GM18502 (cell line): ENCODE data around the gene TBC1D22A.

Experiments used
- ATAC-seq: cut with Tn5 transposase; IDR thresholded peaks from one replicate; pipeline ENCODE4 v1.9.1; 2021; ENCODE audit warnings: mild to moderate bottlenecking; ENCODE audit not compliant: unreplicated experiment, poor library complexity

Gene TBC1D22A

GRCh38 chr22:46963672-46964545 lies 201.5 kb downstream of the TBC1D22A start:
- no peak for ATAC-seq

DNA sequence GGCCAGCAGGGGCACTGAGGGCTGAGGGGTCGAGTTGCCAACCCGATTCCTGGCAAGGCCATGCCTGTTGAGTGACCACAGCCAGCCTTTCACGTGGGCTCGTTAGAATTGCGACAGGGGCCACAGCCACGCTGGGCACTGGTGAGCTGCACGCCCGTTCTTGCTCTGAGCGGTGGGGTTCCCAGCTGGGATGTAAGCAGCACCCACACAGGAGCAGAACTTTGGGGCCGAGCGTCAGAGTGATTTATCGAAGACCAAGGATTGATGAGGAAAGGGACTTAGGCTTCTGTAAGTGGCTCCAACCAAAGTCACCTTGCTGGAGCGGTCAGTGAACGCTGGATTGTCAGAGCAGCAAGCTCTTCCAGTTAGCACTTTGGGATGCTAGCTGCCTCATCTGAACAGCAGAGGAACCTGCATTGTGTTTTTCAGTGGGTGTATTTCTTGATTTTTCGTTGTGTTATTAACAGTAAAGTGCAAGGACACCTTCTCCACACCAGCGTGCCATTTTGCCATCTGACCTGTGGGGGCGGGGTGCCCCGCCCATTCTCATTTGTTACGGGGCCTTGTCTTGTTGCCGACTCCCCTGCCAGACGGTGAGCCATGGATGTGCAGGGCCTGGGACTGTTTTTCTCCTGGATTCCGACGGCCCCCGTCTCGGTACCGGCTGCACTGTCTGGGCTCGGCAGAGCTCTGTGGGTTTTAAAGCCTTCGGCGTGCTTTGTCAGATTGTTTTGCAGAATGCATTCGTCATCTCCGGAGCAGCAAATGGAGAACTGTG lies 202.5 kb downstream of the TBC1D22A start:
- no peak for ATAC-seq

- no peak for ATAC-seq
Observed at GRCh38 chr22:46965555-46966494, 203.4 kb downstream of the TBC1D22A start.

DNA sequence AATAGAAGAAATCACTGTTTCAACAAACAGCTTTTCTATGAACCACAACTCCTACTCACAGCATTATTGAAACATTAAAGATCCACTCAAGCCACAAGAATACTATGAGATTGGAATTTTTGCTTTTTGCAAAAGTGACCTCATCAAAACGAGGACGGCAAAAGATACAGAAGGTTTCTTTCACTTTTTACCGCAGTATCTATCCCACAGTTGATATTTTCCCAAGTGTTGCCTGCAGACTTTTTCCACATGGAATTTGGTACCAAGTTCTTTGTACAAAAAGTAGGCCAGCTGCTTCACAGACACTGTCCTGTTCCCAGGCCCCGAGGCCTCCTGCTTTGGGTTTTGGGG lies 204.0 kb downstream of the TBC1D22A start:
- ATAC-seq, result no peak

DNA sequence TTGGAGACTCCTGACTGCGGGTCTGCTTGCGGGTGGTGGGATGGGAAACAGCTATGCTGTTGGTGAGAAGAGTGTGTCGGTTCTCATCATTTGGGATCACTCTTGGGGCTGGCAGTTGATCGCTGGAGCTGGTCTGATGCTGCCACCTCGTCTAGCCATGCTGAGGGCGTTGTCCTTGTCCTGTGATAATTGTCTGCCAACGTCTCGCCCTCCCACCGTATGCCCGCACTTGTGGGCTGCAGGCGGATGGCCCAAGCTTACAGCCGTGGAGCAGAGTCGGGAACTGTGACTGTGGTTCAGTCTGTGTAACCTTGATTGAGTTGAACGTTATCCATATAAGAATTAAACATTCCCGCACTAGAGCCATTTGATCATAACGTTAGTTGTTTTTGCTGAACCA lies 204.4 kb downstream of the TBC1D22A start:
- no peak for ATAC-seq

DNA sequence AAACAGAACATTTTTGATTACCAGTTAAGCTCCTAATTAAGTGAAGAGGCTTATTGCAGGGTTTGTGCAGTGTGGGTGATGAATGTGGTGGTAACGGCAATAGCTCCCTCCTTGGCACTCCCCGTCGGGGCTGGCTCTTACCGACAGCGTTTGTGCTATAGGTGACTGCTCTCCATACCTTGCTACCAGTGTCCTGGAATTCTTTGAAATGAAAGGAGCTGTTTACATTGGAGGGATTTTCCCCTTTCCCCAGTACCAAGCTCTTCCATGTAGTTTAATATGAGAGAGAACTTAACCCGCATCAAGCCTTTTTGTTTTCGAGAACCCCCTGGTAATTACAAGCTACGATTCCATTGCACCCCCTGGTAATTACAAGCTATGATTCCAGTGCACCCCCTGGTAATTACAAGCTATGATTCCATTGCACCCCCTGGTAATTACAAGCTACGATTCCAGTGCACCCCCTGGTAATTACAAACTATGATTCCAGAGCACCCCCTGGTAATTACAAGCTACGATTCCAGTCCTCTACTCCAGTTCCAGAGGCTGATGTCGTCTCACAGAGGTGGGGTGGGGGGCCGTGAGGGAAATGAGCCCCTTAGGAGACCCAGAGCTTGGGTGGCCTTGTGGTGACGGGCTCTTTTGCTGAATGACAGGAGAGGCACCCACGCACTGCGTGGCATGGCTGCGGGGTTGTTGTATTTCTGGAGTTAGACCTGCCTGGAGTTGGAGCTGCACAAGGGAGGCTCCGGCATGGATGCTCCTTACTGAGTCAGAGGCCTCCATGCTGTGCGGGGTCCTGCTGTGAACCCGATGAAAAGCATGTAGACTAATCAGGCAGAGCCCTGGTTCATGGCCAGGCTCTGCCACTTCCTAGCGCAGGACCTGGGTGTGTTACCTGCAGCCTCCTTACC lies 205.3 kb downstream of the TBC1D22A start:
- no peak for ATAC-seq

- no peak for ATAC-seq
Observed at GRCh38 chr22:46968359-46968740, 205.9 kb downstream of the TBC1D22A start.

DNA sequence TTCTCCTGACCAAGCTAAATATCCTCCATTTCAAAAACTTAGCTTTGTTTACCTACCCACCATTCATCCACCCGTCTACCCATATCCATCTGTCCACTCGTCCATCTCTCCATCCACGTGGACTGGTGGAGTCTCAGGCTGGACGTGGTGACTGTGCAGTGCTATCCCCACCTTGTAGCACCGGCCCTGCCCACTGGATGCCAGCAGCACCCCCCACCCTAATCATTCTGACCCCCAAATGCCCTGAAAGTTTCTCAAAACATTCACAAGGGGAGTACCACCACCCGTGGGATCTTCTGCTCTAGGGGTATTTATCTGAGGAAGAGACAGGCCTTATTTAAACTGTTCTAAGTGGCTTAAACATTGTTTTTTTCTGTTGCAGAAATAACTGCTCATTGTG lies 206.4 kb downstream of the TBC1D22A start:
- no peak for ATAC-seq

DNA sequence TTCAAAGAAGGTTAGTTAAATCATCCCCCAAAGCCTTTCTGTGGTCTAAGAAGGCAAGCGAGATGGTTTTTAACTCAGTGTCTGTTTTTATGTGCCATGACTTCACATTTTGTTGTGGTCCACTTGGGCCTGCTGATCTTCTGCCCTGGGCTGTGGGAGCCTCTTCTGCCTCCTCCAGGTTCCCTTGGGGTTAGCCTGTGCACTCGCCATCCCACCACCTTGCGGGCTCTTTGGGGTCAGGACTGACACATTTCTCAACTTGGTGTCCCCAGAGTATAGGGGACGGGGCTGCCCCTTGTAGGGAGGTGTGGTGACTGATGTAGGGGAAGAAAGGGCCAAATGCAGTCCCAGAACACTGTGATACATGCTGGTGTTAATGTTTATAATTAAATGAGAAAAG lies 207.0 kb downstream of the TBC1D22A start:
- ATAC-seq, result peak; percentile 89

GRCh38 chr22:46969961-46970360 lies 207.5 kb downstream of the TBC1D22A start:
- peak; percentile 30 for ATAC-seq

- ATAC-seq, result no peak
Observed at GRCh38 chr22:46970411-46971098, 208.1 kb downstream of the TBC1D22A start.

DNA sequence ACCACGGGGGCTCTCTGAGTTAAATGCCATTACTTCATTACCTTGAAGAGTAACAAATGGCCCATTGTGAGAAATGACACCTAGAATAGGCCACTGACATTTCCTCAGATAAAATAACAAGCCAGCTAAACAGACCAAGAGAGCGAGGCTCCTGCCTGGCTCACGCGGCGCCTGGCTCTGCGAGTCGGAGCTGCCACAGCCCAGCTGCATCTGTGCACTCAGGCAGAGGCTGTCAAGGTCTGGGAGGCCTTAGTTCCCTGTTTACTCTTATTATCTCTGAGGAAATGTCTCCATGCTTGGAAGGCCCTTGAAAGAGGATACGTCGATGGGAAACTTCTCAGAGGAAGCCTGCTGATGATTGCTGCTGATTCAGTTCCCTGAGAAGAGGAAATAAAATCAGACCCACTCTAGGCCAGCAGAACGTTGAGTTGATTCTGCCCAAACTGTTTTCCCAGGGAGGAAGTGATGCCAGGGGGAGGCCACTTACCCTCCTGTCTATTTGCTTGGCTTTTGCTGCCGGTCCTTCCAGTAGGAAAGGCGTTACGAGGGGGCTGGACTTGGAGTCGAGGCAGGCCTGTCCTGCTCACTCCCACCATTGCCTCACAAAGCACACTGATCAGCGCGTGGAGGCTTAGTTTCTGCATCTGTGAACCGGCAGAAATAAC lies 208.8 kb downstream of the TBC1D22A start:
- no peak for ATAC-seq

DNA sequence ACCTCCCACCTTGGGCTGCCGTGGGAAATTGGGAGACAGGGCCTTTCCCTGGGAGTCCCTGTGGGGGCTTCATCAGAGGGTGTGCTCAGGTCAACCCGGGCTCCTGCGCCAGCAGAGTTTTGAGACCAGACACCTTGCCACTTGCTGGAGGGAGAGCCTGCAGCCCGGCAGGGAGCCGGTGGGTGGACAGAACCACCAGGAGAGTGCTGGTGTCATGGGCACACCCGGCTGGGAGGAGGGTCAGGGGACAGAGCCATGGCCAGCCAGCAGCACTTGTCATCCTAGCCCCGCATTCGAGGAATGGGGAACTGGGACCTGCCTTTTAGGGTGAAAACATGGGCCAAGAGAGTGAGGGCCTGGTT lies 209.3 kb downstream of the TBC1D22A start:
- ATAC-seq, result no peak

DNA sequence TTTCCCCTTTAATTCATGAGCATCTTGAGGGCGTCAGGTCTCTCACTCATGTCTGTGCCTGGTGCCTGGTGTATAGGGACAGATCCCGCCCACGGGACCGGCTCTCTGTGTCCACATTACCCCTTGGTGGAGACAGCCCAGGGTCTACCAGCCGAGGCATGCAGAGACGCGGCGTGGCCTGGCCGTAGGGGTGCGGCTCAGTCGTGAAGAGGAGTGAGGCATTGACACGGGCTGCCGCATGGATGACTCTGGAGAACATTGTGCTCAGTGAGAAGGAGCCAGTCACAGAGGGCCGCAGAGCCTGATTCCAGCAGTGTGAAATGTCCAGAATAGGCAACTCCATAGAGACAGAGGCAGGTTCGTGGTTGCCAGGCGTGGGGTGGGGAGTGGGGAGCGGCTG lies 209.8 kb downstream of the TBC1D22A start:
- no peak for ATAC-seq

GRCh38 chr22:46972901-46973831 lies 210.7 kb downstream of the TBC1D22A start:
- ATAC-seq, result no peak

DNA sequence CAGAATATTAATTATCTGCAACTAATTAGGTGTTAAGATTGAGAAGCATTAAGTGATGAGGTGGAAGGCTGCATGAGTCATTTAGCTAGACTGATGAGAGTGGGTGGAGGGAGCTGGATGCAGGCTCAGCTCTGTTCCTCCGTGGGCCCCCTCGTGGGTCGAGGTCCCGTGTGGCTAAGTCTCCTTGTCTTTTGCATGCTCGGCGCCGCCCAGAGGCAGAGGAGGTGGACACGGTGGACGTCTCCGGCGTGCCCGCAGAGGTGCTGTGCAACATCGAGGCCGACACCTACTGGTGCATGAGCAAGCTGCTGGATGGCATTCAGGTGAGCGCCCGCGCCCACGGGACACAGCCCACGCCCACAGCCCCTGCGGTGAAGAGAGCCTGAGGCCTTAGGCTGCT lies 211.6 kb downstream of the TBC1D22A start:
- no peak for ATAC-seq
